Measurements from ENCODE around the gene TMEM52.

Gene TMEM52

DNA sequence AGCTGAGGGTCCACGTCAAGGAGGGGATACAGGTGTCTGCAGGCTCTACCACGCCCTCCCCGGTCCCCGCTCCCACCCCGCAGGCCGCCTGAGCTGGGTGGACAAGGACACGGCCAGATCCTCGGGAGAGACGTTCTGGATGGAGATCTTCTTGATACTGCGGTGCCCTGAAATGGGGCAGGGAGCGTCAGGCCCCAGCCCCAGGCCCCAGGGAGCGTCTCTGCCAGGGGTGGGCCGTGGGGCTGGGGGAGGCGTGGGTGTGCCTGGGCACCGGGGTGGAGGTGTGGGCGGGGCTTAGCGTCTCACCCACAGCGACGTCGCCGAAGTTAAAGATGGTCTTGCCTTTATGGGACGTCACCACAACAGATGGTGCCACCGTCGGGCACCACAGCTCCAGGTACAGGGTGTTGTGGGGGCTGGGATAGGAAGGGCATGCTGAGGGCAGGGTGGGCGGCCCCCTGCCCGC lies 7.3 kb upstream of the TMEM52 start:
- H3K27me3 ChIP-seq (ENCODE audit: low read depth, low read length): no peaks in the 10 kb centered on the region
- no peak overlapping the region for H3K27ac ChIP-seq (ENCODE audit: low read length)
- no peak overlapping the region for H3K9ac ChIP-seq (ENCODE audit: low read length)
- no peaks in the 10 kb centered on the region for H3K36me3 ChIP-seq (replicated peaks; ENCODE audit: low read depth, low read length)
- H3K4me1 ChIP-seq (ENCODE audit: low read length): no peaks in the 10 kb centered on the region
- no peak overlapping the region for H2AFZ ChIP-seq (ENCODE audit: low read depth, low read length)
- H3K4me3 ChIP-seq (ENCODE audit: low read length): no peak overlapping the region
- no peaks in the 10 kb centered on the region for H4K20me1 ChIP-seq (ENCODE audit: insufficient read depth, low read length)
- H3K9me3 ChIP-seq (ENCODE audit: insufficient read depth, low read length): no peaks in the 10 kb centered on the region
- no peak overlapping the region for H3K4me2 ChIP-seq (ENCODE audit: low read length)
- H3K79me2 ChIP-seq (ENCODE audit: low read length): no peaks in the 10 kb centered on the region
- TF ChIP-seq EZH2phosphoT487 (IDR thresholded peaks at IDR 0.05; ENCODE audit: low read depth): no peak
- TF ChIP-seq, protein P1, sequence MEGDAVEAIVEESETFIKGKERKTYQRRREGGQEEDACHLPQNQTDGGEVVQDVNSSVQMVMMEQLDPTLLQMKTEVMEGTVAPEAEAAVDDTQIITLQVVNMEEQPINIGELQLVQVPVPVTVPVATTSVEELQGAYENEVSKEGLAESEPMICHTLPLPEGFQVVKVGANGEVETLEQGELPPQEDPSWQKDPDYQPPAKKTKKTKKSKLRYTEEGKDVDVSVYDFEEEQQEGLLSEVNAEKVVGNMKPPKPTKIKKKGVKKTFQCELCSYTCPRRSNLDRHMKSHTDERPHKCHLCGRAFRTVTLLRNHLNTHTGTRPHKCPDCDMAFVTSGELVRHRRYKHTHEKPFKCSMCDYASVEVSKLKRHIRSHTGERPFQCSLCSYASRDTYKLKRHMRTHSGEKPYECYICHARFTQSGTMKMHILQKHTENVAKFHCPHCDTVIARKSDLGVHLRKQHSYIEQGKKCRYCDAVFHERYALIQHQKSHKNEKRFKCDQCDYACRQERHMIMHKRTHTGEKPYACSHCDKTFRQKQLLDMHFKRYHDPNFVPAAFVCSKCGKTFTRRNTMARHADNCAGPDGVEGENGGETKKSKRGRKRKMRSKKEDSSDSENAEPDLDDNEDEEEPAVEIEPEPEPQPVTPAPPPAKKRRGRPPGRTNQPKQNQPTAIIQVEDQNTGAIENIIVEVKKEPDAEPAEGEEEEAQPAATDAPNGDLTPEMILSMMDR (IDR thresholded peaks at IDR 0.05; ENCODE audit: low read depth, low read length): no peak

DNA sequence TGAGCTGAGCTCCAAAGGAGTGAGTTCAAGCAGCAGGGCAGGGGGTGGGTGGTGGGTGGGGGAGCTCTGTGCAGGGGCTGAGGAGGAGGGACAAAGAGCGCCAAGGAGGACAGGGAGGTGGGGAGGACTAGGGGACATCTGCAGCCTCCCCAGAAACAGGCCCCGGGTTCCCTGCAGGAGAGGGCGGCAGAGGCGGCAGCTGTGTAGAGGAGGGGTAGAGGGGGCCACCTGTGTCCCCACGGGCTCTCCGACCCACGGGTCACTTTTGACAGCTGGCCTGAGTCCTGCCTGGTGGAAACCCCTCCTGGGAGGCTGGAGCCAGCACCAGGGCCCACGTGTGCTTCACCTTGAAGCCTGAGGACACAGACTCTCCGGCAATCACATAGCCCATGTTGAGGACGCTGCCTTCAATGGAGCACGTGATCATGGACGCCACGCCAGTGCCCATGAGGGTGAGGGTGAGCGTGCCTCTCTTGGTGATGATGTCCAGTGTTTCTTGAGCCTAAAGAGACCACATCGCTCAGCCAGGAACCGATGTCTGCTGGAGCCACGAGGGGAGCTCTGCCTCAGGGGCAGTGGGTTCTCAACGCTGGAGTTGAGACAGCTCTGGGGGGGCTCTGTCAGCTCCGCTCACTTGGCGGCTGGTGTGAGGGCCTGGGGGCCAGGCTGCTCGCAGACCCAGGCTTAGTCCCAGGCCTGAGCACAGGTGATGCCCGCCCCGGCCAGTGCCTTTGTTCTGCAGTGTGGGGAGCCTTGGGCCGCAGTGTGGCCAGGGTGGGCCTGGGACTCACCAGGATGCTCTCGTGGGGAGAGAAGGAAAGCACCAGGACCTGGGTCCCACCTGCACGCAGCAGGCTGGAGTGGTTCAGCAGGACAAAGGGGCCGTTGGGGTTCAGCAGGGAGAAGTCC lies 6.6 kb upstream of the TMEM52 start:
- H3K4me1 ChIP-seq (ENCODE audit: low read length): no peaks in the 10 kb centered on the region
- H3K79me2 ChIP-seq (ENCODE audit: low read length): no peaks in the 10 kb centered on the region
- no peak overlapping the region for H3K9ac ChIP-seq (ENCODE audit: low read length)
- no peak overlapping the region for H3K4me3 ChIP-seq (ENCODE audit: low read length)
- no peaks in the 10 kb centered on the region for H3K36me3 ChIP-seq (replicated peaks; ENCODE audit: low read depth, low read length)
- H3K4me2 ChIP-seq (ENCODE audit: low read length): no peak overlapping the region
- H4K20me1 ChIP-seq (ENCODE audit: insufficient read depth, low read length): no peaks in the 10 kb centered on the region
- H3K27me3 ChIP-seq (ENCODE audit: low read depth, low read length): no peaks in the 10 kb centered on the region
- TF ChIP-seq EZH2phosphoT487 (IDR thresholded peaks at IDR 0.05; ENCODE audit: low read depth): no peak
- TF ChIP-seq, protein P1 (IDR thresholded peaks at IDR 0.05; ENCODE audit: low read depth, low read length): no peak
- no peak overlapping the region for H3K27ac ChIP-seq (ENCODE audit: low read length)
- no peaks in the 10 kb centered on the region for H3K9me3 ChIP-seq (ENCODE audit: insufficient read depth, low read length)
- H2AFZ ChIP-seq (ENCODE audit: low read depth, low read length): no peak overlapping the region

DNA sequence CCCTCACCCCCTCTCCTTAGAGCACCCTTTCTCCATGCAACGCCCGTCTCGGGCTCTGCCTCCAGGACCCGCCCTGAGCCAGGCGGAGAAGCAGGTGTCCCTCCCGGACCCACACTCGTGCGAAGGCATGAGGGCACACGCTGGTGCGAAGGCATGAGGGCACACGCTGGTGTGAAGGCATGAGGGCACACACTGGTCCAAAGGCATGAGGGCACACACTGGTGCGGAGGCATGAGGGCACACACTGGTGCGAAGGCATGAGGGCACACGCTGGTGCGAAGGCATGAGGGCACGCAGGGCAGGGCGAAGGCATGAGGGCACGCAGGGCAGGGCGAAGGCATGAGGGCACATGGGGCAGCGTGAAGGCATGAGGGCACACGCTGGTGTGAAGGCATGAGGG lies 5.8 kb upstream of the TMEM52 start:
- Histone ChIP-seq H3K4me3 (ENCODE audit: low read length) (no peak overlapping the region), H4K20me1 (ENCODE audit: insufficient read depth, low read length) (no peaks in the 10 kb centered on the region), H3K9ac (ENCODE audit: low read length) (no peak overlapping the region), H3K4me2 (ENCODE audit: low read length) (no peak overlapping the region), H3K79me2 (ENCODE audit: low read length) (no peaks in the 10 kb centered on the region), H3K36me3 (replicated peaks; ENCODE audit: low read depth, low read length) (no peaks in the 10 kb centered on the region), H3K27me3 (ENCODE audit: low read depth, low read length) (no peaks in the 10 kb centered on the region), H2AFZ (ENCODE audit: low read depth, low read length) (no peak overlapping the region), H3K4me1 (ENCODE audit: low read length) (no peaks in the 10 kb centered on the region; the same call in 1 of the 2 replicates), H3K27ac (ENCODE audit: low read length) (no peak overlapping the region), H3K9me3 (ENCODE audit: insufficient read depth, low read length) (no peaks in the 10 kb centered on the region)
- TF ChIP-seq EZH2phosphoT487 (IDR thresholded peaks at IDR 0.05; ENCODE audit: low read depth): no peak
- TF ChIP-seq, protein P1 (IDR thresholded peaks at IDR 0.05; ENCODE audit: low read depth, low read length): no peak

DNA sequence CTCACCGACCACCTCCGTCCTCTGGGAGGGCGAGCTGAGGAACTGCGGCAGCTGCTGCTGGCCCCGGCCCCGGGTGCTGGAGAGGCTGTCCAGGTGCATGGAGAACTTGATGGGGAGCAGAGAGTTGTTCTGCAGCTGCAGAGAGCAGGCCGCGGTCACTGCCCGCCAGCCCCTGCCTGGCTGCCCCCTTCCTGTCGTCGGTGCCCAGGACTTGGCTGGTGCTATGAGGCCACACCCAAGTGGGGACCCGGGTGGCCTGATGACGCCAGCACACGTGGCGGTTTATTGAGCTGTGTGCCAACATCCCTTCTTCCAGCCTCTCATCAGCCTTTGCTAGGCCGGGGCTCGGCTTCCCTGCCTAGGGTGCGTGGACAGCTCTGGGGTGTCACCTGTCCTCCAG lies 5.3 kb upstream of the TMEM52 start:
- no peak for TF ChIP-seq EZH2phosphoT487 (IDR thresholded peaks at IDR 0.05; ENCODE audit: low read depth)
- TF ChIP-seq, protein P1 (IDR thresholded peaks at IDR 0.05; ENCODE audit: low read depth, low read length): no peak
- Histone ChIP-seq H3K4me2 (ENCODE audit: low read length) (no peak overlapping the region), H3K27ac (ENCODE audit: low read length) (no peak overlapping the region), H3K4me3 (ENCODE audit: low read length) (no peak overlapping the region), H3K27me3 (ENCODE audit: low read depth, low read length) (no peaks in the 10 kb centered on the region), H2AFZ (ENCODE audit: low read depth, low read length) (no peak overlapping the region), H3K79me2 (ENCODE audit: low read length) (no peaks in the 10 kb centered on the region), H3K9me3 (ENCODE audit: insufficient read depth, low read length) (no peaks in the 10 kb centered on the region), H3K4me1 (ENCODE audit: low read length) (no peaks in the 10 kb centered on the region; the same call in 1 of the 2 replicates), H3K9ac (ENCODE audit: low read length) (no peak overlapping the region), H4K20me1 (ENCODE audit: insufficient read depth, low read length) (no peaks in the 10 kb centered on the region), H3K36me3 (replicated peaks; ENCODE audit: low read depth, low read length) (no peaks in the 10 kb centered on the region)
